NCI-H128 (cell line): ENCODE results near the gene L3MBTL3.

ENCODE experiments used
- DNase-seq: peaks from one replicate; lab custom pipeline; 2025; ENCODE audit not compliant: unreplicated experiment; lab: John Stamatoyannopoulos, UW

L3MBTL3 gene

GRCh38 chr6:130026859-130027258 is 8.5 kb downstream of the L3MBTL3 start:
- DNase-seq: no peak

GRCh38 chr6:130027948-130028347 is 9.6 kb downstream of the L3MBTL3 start:
- no peak for DNase-seq

GRCh38 chr6:130029163-130029562 is 10.8 kb downstream of the L3MBTL3 start:
- no peak for DNase-seq

- no peak for DNase-seq
Observed at GRCh38 chr6:130032758-130033340, 14.5 kb downstream of the L3MBTL3 start.

- no peak for DNase-seq
Observed at GRCh38 chr6:130033949-130034348, 15.6 kb downstream of the L3MBTL3 start.

- no peak for DNase-seq
Observed at GRCh38 chr6:130034378-130035146, 16.2 kb downstream of the L3MBTL3 start.

- DNase-seq: no peak
Observed at GRCh38 chr6:130035211-130035610, 16.8 kb downstream of the L3MBTL3 start.

- no peak for DNase-seq
Observed at GRCh38 chr6:130037207-130037811, 18.9 kb downstream of the L3MBTL3 start.

- no peak for DNase-seq
Observed at GRCh38 chr6:130041594-130041993, 23.2 kb downstream of the L3MBTL3 start.

GRCh38 chr6:130043344-130043743 is 25.0 kb downstream of the L3MBTL3 start:
- no peak for DNase-seq

- no peak for DNase-seq
Observed at GRCh38 chr6:130045622-130046021, 27.2 kb downstream of the L3MBTL3 start.

- no peak for DNase-seq
Observed at GRCh38 chr6:130046671-130047070, 28.3 kb downstream of the L3MBTL3 start.

- DNase-seq: no peak
Observed at GRCh38 chr6:130047088-130047995, 29.0 kb downstream of the L3MBTL3 start.

GRCh38 chr6:130050230-130050629 is 31.8 kb downstream of the L3MBTL3 start:
- no peak for DNase-seq

GRCh38 chr6:130054725-130055124 is 36.3 kb downstream of the L3MBTL3 start:
- DNase-seq: no peak

GRCh38 chr6:130055271-130055670 is 36.9 kb downstream of the L3MBTL3 start:
- DNase-seq: no peak

- DNase-seq: no peak
Observed at GRCh38 chr6:130057495-130057894, 39.1 kb downstream of the L3MBTL3 start.

GRCh38 chr6:130063806-130064205 is 45.4 kb downstream of the L3MBTL3 start:
- no peak for DNase-seq

GRCh38 chr6:130065609-130066156 is 47.3 kb downstream of the L3MBTL3 start:
- no peak for DNase-seq

GRCh38 chr6:130069485-130069884 is 51.1 kb downstream of the L3MBTL3 start:
- DNase-seq: no peak

- DNase-seq: no peak
Observed at GRCh38 chr6:130070326-130070725, 51.9 kb downstream of the L3MBTL3 start.
